ENCODE measurements around the gene SRSF11.

The SRSF11 gene

DNA sequence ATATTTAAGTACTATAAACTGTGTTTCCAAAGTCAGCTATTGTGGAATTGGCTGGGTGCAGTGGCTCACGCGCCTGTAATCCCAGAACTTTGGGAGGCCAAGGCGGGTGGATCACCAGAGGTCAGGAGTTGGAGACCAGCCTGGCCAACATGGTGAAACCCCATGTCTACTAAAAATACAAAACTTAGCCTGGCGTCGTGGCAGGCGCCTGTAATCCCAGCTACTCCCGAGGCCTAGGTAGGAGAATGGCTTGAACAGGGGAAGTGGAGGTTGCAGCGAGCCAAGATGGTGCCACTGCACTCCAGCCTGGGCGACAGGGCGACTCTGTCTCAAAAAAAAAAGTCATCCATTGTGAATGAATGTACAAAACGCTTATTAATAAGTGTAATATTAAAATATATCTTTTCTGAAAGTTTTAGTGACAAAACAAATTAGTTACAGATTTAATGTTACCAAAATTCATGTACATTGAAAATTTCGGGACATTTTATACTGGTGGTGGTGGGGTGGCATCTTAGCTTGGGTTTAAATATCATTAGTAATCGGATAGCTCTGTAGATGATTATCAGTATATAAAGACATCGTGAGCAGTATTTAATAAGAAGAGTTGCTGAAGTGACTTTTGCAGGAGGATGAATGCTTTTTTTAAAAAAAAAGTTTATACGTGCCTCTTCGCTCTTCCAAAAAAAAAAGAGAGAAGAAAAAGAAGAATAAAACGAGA, 503 bp upstream of the SRSF11 start:
- no peak for DNase-seq (ENCODE audit: extremely low read depth in 1 of 2, low read depth in 1 of 2)

GRCh38 chr1:70222716-70223235, 1.6 kb downstream of the SRSF11 start:
- DNase-seq (ENCODE audit: extremely low read depth in 1 of 2, low read depth in 1 of 2): no peak

- no peak for DNase-seq (ENCODE audit: extremely low read depth in 1 of 2, low read depth in 1 of 2)
These were observed 3.8 kb downstream of the SRSF11 start for GRCh38 chr1:70224954-70225353.

GRCh38 chr1:70227439-70227838, 6.3 kb downstream of the SRSF11 start:
- DNase-seq (ENCODE audit: extremely low read depth in 1 of 2, low read depth in 1 of 2): no peak

DNA sequence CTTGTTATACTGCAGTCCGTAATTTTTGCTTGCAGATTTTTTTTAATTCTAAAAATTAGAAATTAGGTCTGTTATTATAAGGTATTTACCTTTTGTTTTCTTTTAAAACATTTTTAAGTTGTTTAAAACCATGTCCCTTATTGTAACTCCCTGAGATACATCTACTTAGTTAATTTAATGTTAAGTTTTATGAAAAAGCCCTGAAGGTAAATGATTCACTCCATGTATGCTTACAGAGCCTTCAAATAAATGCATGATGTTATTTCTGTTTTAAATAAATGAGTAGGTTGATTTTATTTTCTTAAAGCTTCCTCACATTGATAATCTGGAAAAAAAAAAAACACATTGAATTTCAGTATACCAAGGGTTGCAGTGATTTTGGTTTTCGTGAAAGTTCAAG, 7.5 kb downstream of the SRSF11 start:
- no peak for DNase-seq (ENCODE audit: extremely low read depth in 1 of 2, low read depth in 1 of 2)

DNA sequence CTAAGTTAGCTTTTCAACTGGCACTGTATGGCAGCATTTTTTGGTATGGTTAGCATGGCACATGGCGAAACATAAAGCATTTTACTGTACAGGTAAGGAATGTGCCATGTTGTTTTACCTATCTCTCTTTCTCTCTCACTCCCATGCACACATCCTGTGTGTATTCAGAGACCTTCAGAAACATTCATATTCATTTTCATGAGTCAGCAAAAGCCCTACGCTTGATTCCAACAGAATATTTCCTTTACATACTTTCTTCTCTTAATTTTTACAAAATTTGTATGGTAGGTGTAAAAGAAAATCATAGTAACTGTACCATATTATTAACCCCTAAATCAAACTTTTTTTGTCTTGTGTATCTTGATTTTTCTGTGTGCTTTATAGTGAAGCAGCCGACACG, 10.3 kb downstream of the SRSF11 start:
- no peak for DNase-seq (ENCODE audit: extremely low read depth in 1 of 2, low read depth in 1 of 2)

DNA sequence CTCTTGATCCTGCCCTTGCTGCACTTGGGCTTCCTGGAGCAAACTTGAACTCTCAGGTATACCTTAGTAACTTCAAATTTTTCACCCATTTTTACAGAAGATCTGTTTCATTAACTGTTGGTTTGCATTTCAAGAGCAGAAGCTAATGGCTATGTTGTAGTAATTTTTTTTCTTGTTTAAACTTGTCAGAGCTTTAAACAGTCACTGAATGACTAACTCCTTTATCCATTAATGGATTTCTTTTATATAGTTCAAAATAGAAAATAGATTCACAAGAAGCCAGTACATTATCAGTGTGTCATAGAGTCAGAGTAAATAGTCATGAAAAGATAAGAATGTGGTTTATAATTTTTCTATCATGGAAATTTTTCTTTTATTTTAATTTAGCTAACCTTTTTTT, 13.6 kb downstream of the SRSF11 start:
- DNase-seq (ENCODE audit: extremely low read depth in 1 of 2, low read depth in 1 of 2): no peak

GRCh38 chr1:70239940-70240339, 18.8 kb downstream of the SRSF11 start:
- DNase-seq (ENCODE audit: extremely low read depth in 1 of 2, low read depth in 1 of 2): no peak

DNA sequence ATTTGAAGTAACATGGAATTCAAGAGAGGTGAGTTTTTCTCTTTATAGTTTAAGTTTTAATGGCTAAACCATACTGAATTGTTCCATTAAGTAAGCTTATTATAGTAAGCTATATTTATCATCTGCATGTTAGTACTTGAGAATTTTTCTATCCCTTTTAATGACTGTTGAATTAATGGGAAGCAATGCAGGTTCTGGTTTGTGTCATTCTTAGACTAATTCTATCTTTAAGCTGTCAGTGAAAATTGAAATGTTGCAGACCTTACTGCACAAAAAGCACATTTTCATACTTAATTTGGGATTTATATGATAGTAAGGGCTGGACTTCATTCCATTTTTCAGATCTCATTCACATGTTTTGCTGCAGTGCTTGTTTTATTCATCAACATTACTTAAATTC, 25.9 kb downstream of the SRSF11 start:
- no peak for DNase-seq (ENCODE audit: extremely low read depth in 1 of 2, low read depth in 1 of 2)

- no peak for DNase-seq (ENCODE audit: extremely low read depth in 1 of 2, low read depth in 1 of 2)
These were observed 26.6 kb downstream of the SRSF11 start for GRCh38 chr1:70247768-70248167.

GRCh38 chr1:70248729-70249128, 27.5 kb downstream of the SRSF11 start:
- no peak for DNase-seq (ENCODE audit: extremely low read depth in 1 of 2, low read depth in 1 of 2)

- no peak for DNase-seq (ENCODE audit: extremely low read depth in 1 of 2, low read depth in 1 of 2)
These were observed 35.5 kb downstream of the SRSF11 start for GRCh38 chr1:70256664-70257063.

DNA sequence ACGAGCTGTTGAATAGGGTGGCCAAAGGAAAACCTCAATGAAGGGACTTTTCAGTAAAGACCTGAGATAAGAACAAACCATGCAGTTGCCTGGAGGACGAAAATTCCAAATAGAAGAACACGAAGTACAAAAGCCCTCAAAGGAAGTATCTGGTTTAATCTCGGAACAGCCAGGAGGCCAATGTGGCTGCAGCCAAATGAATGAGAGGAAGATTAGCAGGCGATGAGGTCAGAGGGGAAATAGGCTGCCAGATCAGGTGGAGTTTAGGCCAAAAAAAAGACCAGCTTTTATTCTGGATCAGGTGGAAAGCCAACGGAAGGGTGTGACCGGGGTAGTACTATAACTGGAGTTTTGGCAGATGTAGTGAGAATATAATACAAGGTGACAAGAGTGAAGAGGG, 43.7 kb downstream of the SRSF11 start:
- DNase-seq (ENCODE audit: extremely low read depth in 1 of 2, low read depth in 1 of 2): no peak

- no peak for DNase-seq (ENCODE audit: extremely low read depth in 1 of 2, low read depth in 1 of 2)
These were observed 44.8 kb downstream of the SRSF11 start for GRCh38 chr1:70265946-70266345.

- DNase-seq (ENCODE audit: extremely low read depth in 1 of 2, low read depth in 1 of 2): no peak
These were observed 56.7 kb downstream of the SRSF11 start for GRCh38 chr1:70277875-70278274.

DNA sequence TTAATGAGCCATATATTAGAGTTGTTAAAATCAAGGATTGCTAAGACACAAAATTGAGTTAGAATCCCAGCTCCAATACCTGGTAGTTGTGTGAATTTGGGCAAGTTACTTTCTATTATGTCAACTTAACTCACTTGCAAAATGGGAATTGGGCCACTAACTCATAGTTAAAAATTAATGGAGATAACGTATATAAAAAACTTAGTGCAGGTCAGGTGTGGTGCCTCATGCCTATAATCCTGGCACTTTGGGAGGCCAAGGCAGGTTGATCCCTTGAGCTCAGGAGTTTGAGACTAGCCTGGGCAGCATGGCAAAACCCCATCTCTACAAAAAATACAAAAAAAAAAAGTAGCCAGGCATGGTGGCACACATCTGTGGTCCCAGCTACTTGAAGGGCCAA, 57.5 kb downstream of the SRSF11 start:
- DNase-seq (ENCODE audit: extremely low read depth in 1 of 2, low read depth in 1 of 2): no peak

- no peak for DNase-seq (ENCODE audit: extremely low read depth in 1 of 2, low read depth in 1 of 2)
These were observed 63.2 kb downstream of the SRSF11 start for GRCh38 chr1:70284366-70284765.

- DNase-seq (ENCODE audit: extremely low read depth in 1 of 2, low read depth in 1 of 2): no peak
These were observed 65.3 kb downstream of the SRSF11 start for GRCh38 chr1:70286453-70286852.

DNA sequence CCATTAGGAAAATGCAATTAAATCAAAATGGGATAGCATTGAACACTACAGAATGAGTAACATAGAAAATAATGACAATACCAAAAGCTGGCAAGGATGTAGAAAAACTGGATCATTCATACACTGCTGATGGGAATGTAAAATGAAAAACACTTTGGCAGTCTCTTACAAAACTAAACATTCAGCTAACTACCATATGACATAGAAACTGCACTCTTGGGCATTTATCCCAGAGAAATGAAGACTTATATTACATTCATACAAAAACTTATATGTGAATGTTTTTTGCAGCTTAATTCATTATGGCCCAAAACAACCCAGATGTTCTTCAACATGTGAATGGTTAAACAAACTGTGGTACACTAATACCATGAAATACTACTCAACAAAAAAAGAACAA, 67.0 kb downstream of the SRSF11 start:
- DNase-seq (ENCODE audit: extremely low read depth in 1 of 2, low read depth in 1 of 2): no peak

DNA sequence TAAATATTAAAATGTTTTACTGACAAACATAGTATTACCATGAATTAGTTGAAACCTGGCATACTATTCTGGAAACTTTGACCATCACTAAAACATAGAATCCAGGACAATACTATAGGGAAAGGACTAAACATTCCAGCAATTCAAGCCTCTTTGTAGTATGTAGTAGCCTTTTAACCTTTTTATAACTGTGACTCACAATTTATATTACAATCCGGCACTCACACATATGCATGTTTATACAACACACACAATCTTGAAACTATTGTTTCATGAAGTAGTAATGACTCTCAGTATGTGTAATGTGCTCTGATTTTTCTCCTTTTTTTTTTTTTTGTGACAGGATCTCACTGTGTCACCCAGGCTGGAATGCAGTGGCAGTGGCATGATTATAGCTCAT, 69.0 kb downstream of the SRSF11 start:
- no peak for DNase-seq (ENCODE audit: extremely low read depth in 1 of 2, low read depth in 1 of 2)

DNA sequence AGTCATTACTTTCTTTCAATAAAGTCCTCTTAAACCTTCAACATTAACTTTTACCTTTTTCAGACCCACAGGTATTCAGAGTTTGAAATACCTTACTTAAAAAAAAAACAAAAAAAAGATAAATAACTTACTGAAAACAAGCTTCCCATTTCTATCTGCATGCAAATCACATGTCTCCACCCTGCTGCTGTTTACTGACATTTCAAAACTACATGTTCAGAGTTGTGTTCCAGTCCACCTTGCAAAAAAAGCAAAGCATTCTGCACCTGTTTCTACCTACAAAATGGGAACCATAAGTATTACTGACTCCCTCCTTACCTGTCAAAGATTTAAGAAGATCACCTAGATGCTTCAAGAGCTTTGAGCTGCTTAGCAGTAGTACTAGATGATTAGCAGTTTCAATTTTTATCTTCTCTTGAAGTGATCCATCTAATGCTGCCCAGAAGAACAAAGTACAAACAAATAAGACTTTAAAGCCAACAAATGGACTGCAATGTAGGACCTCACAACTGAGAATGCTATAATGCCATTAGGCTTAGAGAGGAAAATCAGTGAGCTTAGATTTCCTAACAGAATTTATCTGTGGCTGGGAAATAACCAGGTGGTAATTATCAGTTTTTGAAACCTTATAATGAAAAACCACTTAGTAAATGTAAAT, 72.1 kb downstream of the SRSF11 start:
- no peak for DNase-seq (ENCODE audit: extremely low read depth in 1 of 2, low read depth in 1 of 2)

- no peak for DNase-seq (ENCODE audit: extremely low read depth in 1 of 2, low read depth in 1 of 2)
These were observed 74.6 kb downstream of the SRSF11 start for GRCh38 chr1:70295749-70296148.

- DNase-seq (ENCODE audit: extremely low read depth in 1 of 2, low read depth in 1 of 2): no peak
These were observed 78.3 kb downstream of the SRSF11 start for GRCh38 chr1:70299472-70299871.
